ENCODE results near the gene MEX3D. TPM values are rescaled to one million over a fixed set of nuclear protein-coding genes. Genes with fewer than 3 reads are reported as not detected.

The MEX3D gene
- total and polyA plus RNA-seq, 2 donors (not counting 1 experiment from before 2014, with no cell fraction given): 0.73 to 3.0 TPM

DNA sequence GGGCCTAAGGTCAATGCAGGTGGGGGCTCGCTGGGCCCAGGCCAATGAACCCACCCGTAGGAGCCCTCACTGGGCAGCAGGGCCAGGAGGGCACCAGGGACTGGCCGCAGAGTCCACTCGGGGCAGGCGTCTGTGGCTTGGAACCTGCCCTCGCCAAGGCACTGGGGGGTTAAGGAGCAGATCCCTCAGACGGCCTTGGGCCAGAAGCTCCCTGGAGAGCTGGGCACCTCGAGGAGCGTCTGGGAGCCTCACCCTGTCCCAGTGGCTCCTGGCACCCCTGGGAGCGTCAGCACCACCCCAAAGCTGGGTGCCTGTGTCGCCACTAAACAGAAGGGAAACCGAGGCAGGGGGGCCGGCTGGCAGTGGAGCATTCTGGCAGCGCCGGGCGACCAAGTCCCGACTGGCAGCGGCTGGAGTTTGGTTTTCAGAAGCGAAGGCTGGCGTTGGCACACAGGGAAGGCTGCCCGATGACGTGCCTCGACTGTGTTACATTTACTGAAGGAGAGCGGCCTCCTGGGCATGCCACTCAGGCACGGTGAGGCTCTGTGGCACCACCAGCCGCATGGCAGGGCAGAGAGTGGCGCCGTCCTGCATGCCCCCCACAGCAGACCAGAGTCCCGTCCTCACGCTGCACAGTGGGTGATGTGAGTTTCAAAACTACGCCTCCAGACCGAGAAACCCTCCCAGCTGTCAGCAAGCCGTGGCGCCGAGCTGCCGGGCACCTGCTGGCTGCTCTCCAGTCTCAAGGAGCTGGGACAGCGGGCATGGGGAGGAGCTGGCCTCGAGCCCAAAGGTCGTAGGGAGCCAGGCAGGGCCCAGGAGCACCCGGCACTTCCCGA, 9.2 kb upstream of the MEX3D start:
- ATAC-seq (ENCODE audit: low read depth): no peak
- H3K9me3 ChIP-seq (ENCODE audit: control extremely low read depth in 1 of 3, control insufficient read depth in 2 of 3, insufficient read depth in 1 of 3, low read length in 2 of 3): no peaks in the 10 kb centered on the region
- no peak overlapping the region for H3K4me2 ChIP-seq (replicated peaks; ENCODE audit: low read depth, low read length, poor library complexity, severe bottlenecking)
- peaks cover 0 to 45% of the 10 kb centered on the region in 2 experiments for H3K36me3 ChIP-seq (replicated peaks in 1 of 2; ENCODE audit: control extremely low read depth in 1 of 2, control insufficient read depth in 1 of 2, extremely low read depth in 1 of 2, insufficient read depth in 2 of 2, low read length in 1 of 2)
- H2AFZ ChIP-seq (ENCODE audit: insufficient read depth, low read depth, low read length, poor library complexity, severe bottlenecking): no peak overlapping the region
- H3K27ac Mint-ChIP-seq: no peak overlapping the region
- H3K9ac ChIP-seq (ENCODE audit: low read length): no peak overlapping the region
- DNase-seq: no peak
- no peak overlapping the region for H3K4me3 ChIP-seq (ENCODE audit: control extremely low read depth in 1 of 5, extremely low read depth in 1 of 5, insufficient read depth in 1 of 5, low read depth in 2 of 5, low read length in 4 of 5)
- no peak for TF ChIP-seq EZH2 (IDR thresholded peaks at IDR 0.05; ENCODE audit: borderline replicate concordance, insufficient read depth, low read depth, low read length, poor library complexity, severe bottlenecking)
- TF ChIP-seq, protein P1, sequence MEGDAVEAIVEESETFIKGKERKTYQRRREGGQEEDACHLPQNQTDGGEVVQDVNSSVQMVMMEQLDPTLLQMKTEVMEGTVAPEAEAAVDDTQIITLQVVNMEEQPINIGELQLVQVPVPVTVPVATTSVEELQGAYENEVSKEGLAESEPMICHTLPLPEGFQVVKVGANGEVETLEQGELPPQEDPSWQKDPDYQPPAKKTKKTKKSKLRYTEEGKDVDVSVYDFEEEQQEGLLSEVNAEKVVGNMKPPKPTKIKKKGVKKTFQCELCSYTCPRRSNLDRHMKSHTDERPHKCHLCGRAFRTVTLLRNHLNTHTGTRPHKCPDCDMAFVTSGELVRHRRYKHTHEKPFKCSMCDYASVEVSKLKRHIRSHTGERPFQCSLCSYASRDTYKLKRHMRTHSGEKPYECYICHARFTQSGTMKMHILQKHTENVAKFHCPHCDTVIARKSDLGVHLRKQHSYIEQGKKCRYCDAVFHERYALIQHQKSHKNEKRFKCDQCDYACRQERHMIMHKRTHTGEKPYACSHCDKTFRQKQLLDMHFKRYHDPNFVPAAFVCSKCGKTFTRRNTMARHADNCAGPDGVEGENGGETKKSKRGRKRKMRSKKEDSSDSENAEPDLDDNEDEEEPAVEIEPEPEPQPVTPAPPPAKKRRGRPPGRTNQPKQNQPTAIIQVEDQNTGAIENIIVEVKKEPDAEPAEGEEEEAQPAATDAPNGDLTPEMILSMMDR (IDR thresholded peaks at IDR 0.05): no peak
- H3K27ac ChIP-seq (ENCODE audit: low read length in 2 of 2): no peak overlapping the region
- H3K9me3 Mint-ChIP-seq (ENCODE audit: insufficient read depth): no peaks in the 10 kb centered on the region
- H3K4me1 ChIP-seq (ENCODE audit: control insufficient read depth in 2 of 2, insufficient read depth in 2 of 2, low read length in 2 of 2): no peaks in the 10 kb centered on the region
- H3K27me3 Mint-ChIP-seq: no peaks in the 10 kb centered on the region
- WGBS (ENCODE audit: insufficient coverage): 91% methylated on average over 41 of the region's 41 CpGs
- intact Hi-C loops (cut with micrococcal nuclease): no loop called here
- H4K20me1 ChIP-seq (ENCODE audit: control insufficient read depth, insufficient read depth, low read length, poor library complexity, severe bottlenecking): peaks cover 15% of the 10 kb centered on the region
- H3K79me2 ChIP-seq (ENCODE audit: control insufficient read depth, insufficient read depth, low read length): peaks cover 19% of the 10 kb centered on the region
- ChIA-PET POLR2A (interaction anchor here (0.6 kb wide), 2 partner anchors 139 to 169 kb away, joined by 3 to 4 read pairs; no protein-coding TSS in a partner anchor), CTCF (no interaction called here)
- no peak overlapping the region for H3K4me3 Mint-ChIP-seq
- H3K4me1 Mint-ChIP-seq: no peaks in the 10 kb centered on the region
- H3K27me3 ChIP-seq (replicated peaks in 1 of 4; ENCODE audit: control extremely low read depth in 1 of 4, control insufficient read depth in 3 of 4, insufficient read depth in 4 of 4, low read length in 3 of 4): no peaks in the 10 kb centered on the region
